ENCODE results near the gene C14orf93. TPM values are rescaled to one million over a fixed set of nuclear protein-coding genes. Genes with fewer than 3 reads are reported as not detected.

C14orf93 gene
- total and polyA plus RNA-seq, 9 of the 15 experiments (the other 6 are each of a cell fraction or from before 2014, with no cell fraction given), result 2.2 to 22.4 (median 16.1) TPM

DNA sequence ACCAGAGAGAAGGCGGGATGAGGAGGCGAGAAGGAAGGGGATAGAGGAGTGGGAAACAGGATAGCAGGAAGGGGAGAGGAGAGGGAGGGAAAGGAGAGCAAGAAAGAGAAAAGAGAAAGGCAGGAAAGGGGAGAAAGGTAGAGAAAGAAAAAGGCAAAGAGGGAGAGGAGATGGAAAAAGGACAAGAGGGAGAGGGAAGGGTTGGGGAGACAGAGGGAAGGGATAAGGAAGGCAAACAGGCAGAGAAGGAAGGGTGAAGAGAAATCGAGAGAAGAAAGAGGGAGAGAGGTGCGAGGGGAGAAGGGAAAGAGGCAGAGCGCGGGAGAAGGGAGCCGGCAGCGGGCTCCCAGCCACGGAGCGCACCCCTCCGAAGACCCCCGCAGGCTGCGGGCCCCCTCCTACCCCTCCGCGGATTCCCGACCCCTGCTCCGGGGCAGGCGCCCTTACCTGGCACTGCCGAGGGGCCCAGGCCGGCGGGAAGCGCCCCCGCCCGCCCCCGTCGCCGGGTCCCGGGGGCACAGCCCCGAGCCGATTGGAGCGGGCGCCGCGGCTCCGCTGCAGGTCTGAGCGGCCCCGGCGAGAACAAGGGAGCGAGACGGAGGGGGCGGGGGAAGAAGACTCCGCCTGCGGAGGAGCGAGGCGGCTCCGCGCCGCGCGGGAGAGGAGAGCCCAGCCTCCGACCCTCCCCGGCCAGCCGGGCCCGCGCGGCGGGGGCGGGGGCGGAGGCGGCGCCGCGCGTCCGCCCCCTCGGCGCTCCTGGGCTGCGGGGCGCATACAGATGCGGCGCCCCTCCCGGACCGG lies 47.2 kb upstream of the C14orf93 start, which contains the start of gene CDH24 (continued):
- TF ChIP-seq, protein P1, sequence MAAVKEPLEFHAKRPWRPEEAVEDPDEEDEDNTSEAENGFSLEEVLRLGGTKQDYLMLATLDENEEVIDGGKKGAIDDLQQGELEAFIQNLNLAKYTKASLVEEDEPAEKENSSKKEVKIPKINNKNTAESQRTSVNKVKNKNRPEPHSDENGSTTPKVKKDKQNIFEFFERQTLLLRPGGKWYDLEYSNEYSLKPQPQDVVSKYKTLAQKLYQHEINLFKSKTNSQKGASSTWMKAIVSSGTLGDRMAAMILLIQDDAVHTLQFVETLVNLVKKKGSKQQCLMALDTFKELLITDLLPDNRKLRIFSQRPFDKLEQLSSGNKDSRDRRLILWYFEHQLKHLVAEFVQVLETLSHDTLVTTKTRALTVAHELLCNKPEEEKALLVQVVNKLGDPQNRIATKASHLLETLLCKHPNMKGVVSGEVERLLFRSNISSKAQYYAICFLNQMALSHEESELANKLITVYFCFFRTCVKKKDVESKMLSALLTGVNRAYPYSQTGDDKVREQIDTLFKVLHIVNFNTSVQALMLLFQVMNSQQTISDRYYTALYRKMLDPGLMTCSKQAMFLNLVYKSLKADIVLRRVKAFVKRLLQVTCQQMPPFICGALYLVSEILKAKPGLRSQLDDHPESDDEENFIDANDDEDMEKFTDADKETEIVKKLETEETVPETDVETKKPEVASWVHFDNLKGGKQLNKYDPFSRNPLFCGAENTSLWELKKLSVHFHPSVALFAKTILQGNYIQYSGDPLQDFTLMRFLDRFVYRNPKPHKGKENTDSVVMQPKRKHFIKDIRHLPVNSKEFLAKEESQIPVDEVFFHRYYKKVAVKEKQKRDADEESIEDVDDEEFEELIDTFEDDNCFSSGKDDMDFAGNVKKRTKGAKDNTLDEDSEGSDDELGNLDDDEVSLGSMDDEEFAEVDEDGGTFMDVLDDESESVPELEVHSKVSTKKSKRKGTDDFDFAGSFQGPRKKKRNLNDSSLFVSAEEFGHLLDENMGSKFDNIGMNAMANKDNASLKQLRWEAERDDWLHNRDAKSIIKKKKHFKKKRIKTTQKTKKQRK (IDR thresholded peaks at IDR 0.05; ENCODE audit: borderline replicate concordance, low read depth, low read length), result no peak
- TF ChIP-seq XRCC4 (IDR thresholded peaks at IDR 0.05; ENCODE audit: extremely low read depth, insufficient read depth, insufficient read length) (no peak), MAZ (CRISPR knock-in tag; conservative IDR thresholded peaks at IDR 0.05 in 1 of 2, IDR thresholded peaks at IDR 0.05 in 1 of 2) (0 out of 4 replicates have a peak, but pooled peaks of 1 of the 2 experiments have one; percentile 1), PHF8 (IDR thresholded peaks at IDR 0.05; ENCODE audit: borderline replicate concordance, low read length) (peak; percentile 62; the same call in 1 of the 2 replicates), MXI1 (IDR thresholded peaks at IDR 0.05; ENCODE audit: low read depth, low read length) (no peak), ZNF165 (CRISPR knock-in tag; IDR thresholded peaks at IDR 0.05; ENCODE audit: borderline replicate concordance) (no peak), KLF10 (CRISPR knock-in tag; IDR thresholded peaks at IDR 0.05) (no peak), GTF2E2 (tag; IDR thresholded peaks at IDR 0.05) (no peak), ZNF232 (CRISPR knock-in tag; IDR thresholded peaks at IDR 0.05) (no peak), KLF16 (IDR thresholded peaks at IDR 0.05) (no peak), RFX5 (IDR thresholded peaks at IDR 0.05; ENCODE audit: low read depth, low read length) (no peak), EP400 (IDR thresholded peaks at IDR 0.05) (no peak), ZBTB1 (CRISPR knock-in tag; IDR thresholded peaks at IDR 0.05; ENCODE audit: borderline replicate concordance, low read depth) (no peak), PRPF4 (IDR thresholded peaks at IDR 0.05; ENCODE audit: insufficient read depth, low read depth, low read length, poor library complexity, severe bottlenecking) (no peak), FOXA1 (IDR thresholded peaks at IDR 0.05; ENCODE audit: borderline replicate concordance) (no peak), SNIP1 (IDR thresholded peaks at IDR 0.05; ENCODE audit: low read depth) (0 out of 2 replicates have a peak, but pooled peaks have one; percentile 41), GTF2F1 (IDR thresholded peaks at IDR 0.05; ENCODE audit: low read depth, low read length) (no peak)
- TF ChIP-seq, protein P2, sequence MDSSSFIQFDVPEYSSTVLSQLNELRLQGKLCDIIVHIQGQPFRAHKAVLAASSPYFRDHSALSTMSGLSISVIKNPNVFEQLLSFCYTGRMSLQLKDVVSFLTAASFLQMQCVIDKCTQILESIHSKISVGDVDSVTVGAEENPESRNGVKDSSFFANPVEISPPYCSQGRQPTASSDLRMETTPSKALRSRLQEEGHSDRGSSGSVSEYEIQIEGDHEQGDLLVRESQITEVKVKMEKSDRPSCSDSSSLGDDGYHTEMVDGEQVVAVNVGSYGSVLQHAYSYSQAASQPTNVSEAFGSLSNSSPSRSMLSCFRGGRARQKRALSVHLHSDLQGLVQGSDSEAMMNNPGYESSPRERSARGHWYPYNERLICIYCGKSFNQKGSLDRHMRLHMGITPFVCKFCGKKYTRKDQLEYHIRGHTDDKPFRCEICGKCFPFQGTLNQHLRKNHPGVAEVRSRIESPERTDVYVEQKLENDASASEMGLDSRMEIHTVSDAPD (CRISPR knock-in tag; IDR thresholded peaks at IDR 0.05), result no peak
- TF ChIP-seq, protein P3, sequence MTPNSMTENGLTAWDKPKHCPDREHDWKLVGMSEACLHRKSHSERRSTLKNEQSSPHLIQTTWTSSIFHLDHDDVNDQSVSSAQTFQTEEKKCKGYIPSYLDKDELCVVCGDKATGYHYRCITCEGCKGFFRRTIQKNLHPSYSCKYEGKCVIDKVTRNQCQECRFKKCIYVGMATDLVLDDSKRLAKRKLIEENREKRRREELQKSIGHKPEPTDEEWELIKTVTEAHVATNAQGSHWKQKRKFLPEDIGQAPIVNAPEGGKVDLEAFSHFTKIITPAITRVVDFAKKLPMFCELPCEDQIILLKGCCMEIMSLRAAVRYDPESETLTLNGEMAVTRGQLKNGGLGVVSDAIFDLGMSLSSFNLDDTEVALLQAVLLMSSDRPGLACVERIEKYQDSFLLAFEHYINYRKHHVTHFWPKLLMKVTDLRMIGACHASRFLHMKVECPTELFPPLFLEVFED (CRISPR knock-in tag; conservative IDR thresholded peaks at IDR 0.05), result peak; percentile 89
- TF ChIP-seq, protein P4, sequence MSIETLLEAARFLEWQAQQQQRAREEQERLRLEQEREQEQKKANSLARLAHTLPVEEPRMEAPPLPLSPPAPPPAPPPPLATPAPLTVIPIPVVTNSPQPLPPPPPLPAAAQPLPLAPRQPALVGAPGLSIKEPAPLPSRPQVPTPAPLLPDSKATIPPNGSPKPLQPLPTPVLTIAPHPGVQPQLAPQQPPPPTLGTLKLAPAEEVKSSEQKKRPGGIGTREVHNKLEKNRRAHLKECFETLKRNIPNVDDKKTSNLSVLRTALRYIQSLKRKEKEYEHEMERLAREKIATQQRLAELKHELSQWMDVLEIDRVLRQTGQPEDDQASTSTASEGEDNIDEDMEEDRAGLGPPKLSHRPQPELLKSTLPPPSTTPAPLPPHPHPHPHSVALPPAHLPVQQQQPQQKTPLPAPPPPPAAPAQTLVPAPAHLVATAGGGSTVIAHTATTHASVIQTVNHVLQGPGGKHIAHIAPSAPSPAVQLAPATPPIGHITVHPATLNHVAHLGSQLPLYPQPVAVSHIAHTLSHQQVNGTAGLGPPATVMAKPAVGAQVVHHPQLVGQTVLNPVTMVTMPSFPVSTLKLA (conservative IDR thresholded peaks at IDR 0.05), result no peak
